ENCODE results near the gene FOXC1.

The FOXC1 gene

GRCh38 chr6:1609648-1610496 is at the start of gene FOXC1:
Gene FOXC1, plus strand, starts transcription at chr6:1609915. Its CDS starts 531 bp downstream, at chr6:1610446.
- DNase-seq, result no peak

- DNase-seq, result no peak
Measured at GRCh38 chr6:1560281-1561058, 49.2 kb upstream of the FOXC1 start.

- no peak for DNase-seq
Measured at GRCh38 chr6:1561355-1561754, 48.4 kb upstream of the FOXC1 start.

- no peak for DNase-seq
Measured at GRCh38 chr6:1562171-1562955, 47.4 kb upstream of the FOXC1 start.

GRCh38 chr6:1569377-1569776 is 40.3 kb upstream of the FOXC1 start:
- DNase-seq, result no peak

- DNase-seq, result no peak
Measured at GRCh38 chr6:1570848-1571247, 38.9 kb upstream of the FOXC1 start.

- no peak for DNase-seq
Measured at GRCh38 chr6:1572892-1573291, 36.8 kb upstream of the FOXC1 start.

- DNase-seq, result no peak
Measured at GRCh38 chr6:1574083-1574761, 35.5 kb upstream of the FOXC1 start.

GRCh38 chr6:1574890-1575209 is 34.9 kb upstream of the FOXC1 start:
- no peak for DNase-seq

- DNase-seq, result no peak
Measured at GRCh38 chr6:1575210-1576041, 34.3 kb upstream of the FOXC1 start.

GRCh38 chr6:1576166-1576565 is 33.5 kb upstream of the FOXC1 start:
- DNase-seq, result no peak

- DNase-seq, result no peak
Measured at GRCh38 chr6:1576711-1577110, 33.0 kb upstream of the FOXC1 start.

GRCh38 chr6:1577146-1577680 is 32.5 kb upstream of the FOXC1 start:
- DNase-seq, result no peak

- no peak for DNase-seq
Measured at GRCh38 chr6:1577896-1578745, 31.6 kb upstream of the FOXC1 start.

GRCh38 chr6:1579096-1579495 is 30.6 kb upstream of the FOXC1 start:
- no peak for DNase-seq

- no peak for DNase-seq
Measured at GRCh38 chr6:1580109-1580508, 29.6 kb upstream of the FOXC1 start.

- no peak for DNase-seq
Measured at GRCh38 chr6:1580585-1580984, 29.1 kb upstream of the FOXC1 start.

GRCh38 chr6:1581120-1581991 is 28.4 kb upstream of the FOXC1 start:
- DNase-seq, result no peak

GRCh38 chr6:1584146-1584545 is 25.6 kb upstream of the FOXC1 start:
- DNase-seq, result no peak

Measured in NCI-H1694 treated with DMSO at 0.1 percent for 48 hours (cell line).